ENCODE results near the gene FEM1C. TPM values are rescaled to one million over a fixed set of nuclear protein-coding genes. Genes with fewer than 3 reads are reported as not detected.

Gene FEM1C
- total RNA-seq, 1 experiment from 2014 or later: 10.4 TPM

GRCh38 chr5:115571441-115571878 lies 26.9 kb upstream of the FEM1C start:
- ChIA-PET POLR2A (no interaction called here), CTCF (interaction anchor here (0.9 kb wide), 1 partner anchor 19 kb away, joined by 4 read pairs; no protein-coding TSS in a partner anchor)
- no peaks in the 10 kb centered on the region for H3K9me3 ChIP-seq (ENCODE audit: control insufficient read depth, insufficient read depth, low read depth, low read length)
- no peak overlapping the region for H3K4me3 ChIP-seq (ENCODE audit: low read depth in 2 of 2, low read length in 2 of 2)
- H3K27ac ChIP-seq (ENCODE audit: low read length): no peak overlapping the region
- no peaks in the 10 kb centered on the region; the same call in 1 of the 2 replicates for H3K4me1 ChIP-seq (ENCODE audit: control insufficient read depth, insufficient read depth, low read length)
- H3K27me3 ChIP-seq (ENCODE audit: control insufficient read depth, insufficient read depth, low read length): no peaks in the 10 kb centered on the region
- no peaks in the 10 kb centered on the region for H3K36me3 ChIP-seq (ENCODE audit: control insufficient read depth, insufficient read depth, low read length)
- no peak for DNase-seq (ENCODE audit: low read depth, low spot score)
- TF ChIP-seq CTCF (IDR thresholded peaks at IDR 0.05): no peak
- no peak for TF ChIP-seq SIN3A (IDR thresholded peaks at IDR 0.05; ENCODE audit: borderline replicate concordance, insufficient read depth, low read depth, low read length)
- no peak for TF ChIP-seq POLR2AphosphoS5 (IDR thresholded peaks at IDR 0.05; ENCODE audit: low read depth, low read length)
- no peak for TF ChIP-seq TCF7L2 (IDR thresholded peaks at IDR 0.05; ENCODE audit: low read depth, low read length)
- BruUV-seq (replicated peaks): no TSS peak
- ATAC-seq: no peak
- in situ Hi-C loops (cut with HindIII; ENCODE audit: low pct_unique_long_range_greater_than_20kb, low sequenced_read_pairs) (no loop called here), intact Hi-C loops (cut with micrococcal nuclease; ENCODE audit: unreplicated experiment) (no loop called here)

DNA sequence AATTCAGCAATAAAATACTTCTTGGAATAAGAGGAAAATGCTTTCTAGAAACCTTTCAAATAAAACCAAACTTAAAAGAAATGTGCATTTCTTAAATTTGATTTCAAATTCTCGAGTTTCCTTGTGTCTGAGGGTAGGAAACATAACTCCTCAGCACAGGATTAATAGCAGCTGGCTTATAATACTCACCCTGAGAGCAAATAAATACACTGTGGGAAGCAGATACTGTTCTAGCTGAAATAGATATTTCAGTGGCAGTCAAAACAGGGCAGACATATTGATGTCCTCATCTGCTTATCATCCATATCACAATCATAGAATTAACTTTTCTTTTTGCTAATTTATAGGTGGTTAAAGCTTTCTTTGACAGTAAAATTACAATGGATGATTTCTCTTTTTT lies 24.1 kb upstream of the FEM1C start:
- H3K4me3 ChIP-seq (ENCODE audit: low read depth in 2 of 2, low read length in 2 of 2): no peak overlapping the region
- ATAC-seq (no peak), DNase-seq (ENCODE audit: low read depth, low spot score) (no peak)
- no peak overlapping the region for H3K27ac ChIP-seq (ENCODE audit: low read length)
- H3K4me1 ChIP-seq (ENCODE audit: control insufficient read depth, insufficient read depth, low read length): no peaks in the 10 kb centered on the region
- in situ Hi-C loops (cut with HindIII; ENCODE audit: low pct_unique_long_range_greater_than_20kb, low sequenced_read_pairs) (no loop called here), intact Hi-C loops (cut with micrococcal nuclease; ENCODE audit: unreplicated experiment) (no loop called here)
- H3K9me3 ChIP-seq (ENCODE audit: control insufficient read depth, insufficient read depth, low read depth, low read length): no peaks in the 10 kb centered on the region
- POLR2A ChIA-PET: no interaction called here
- TF ChIP-seq REST (IDR thresholded peaks at IDR 0.05; ENCODE audit: insufficient read depth in 1 of 2, low read depth in 2 of 2, low read length in 1 of 2): no peak
- TF ChIP-seq CTCF (IDR thresholded peaks at IDR 0.05): no peak
- TF ChIP-seq SIN3A (IDR thresholded peaks at IDR 0.05; ENCODE audit: borderline replicate concordance, insufficient read depth, low read depth, low read length): no peak
- TF ChIP-seq POLR2AphosphoS5 (IDR thresholded peaks at IDR 0.05; ENCODE audit: low read depth, low read length): no peak
- TF ChIP-seq TCF7L2 (IDR thresholded peaks at IDR 0.05; ENCODE audit: low read depth, low read length): no peak
- no TSS peak for BruUV-seq (replicated peaks)
- no peaks in the 10 kb centered on the region for H3K27me3 ChIP-seq (ENCODE audit: control insufficient read depth, insufficient read depth, low read length)
- H3K36me3 ChIP-seq (ENCODE audit: control insufficient read depth, insufficient read depth, low read length): no peaks in the 10 kb centered on the region
- CTCF ChIA-PET: no interaction called here

All from Panc1 (cell line).